GM12878 (cell line): Measurements from ENCODE around the gene STX7.

Experiments used
- EP300 ChIP-seq, 2 experiments: fragments of 150-350 bp in 1 of 2; IDR thresholded peaks; 2 replicates each; pipeline ENCODE4 v1.6.1; 2011 to 2012; ENCODE audit warnings: low read depth in 2 of 2, low read length in 2 of 2, borderline replicate concordance in 1 of 2, improper control_type of control experiment in 1 of 2, inconsistent platforms in 1 of 2; ENCODE audit not compliant: control insufficient read depth in 1 of 2
- FOXK2 ChIP-seq: fragments of 450-650 bp; IDR thresholded peaks from 2 replicates; pipeline ENCODE4 v1.6.1; 2017; ENCODE audit warnings: mild to moderate bottlenecking, moderate library complexity
- TF ChIP-seq, protein P1 (sequence below), 3 experiments: IDR thresholded peaks in 2 of 3; conservative IDR thresholded peaks in 1 of 3; 2 replicates each; pipeline ENCODE4 v1.5.1; 2011; ENCODE audit warnings: low read depth in 3 of 3, low read length in 3 of 3, mild to moderate bottlenecking in 3 of 3, control low read depth in 2 of 3, moderate library complexity in 2 of 3, inconsistent platforms in 1 of 3, mixed read lengths in 1 of 3; ENCODE audit not compliant: control insufficient read depth in 2 of 3, insufficient read depth in 1 of 3; ENCODE audit errors: extremely low read depth in 1 of 3

DNA sequence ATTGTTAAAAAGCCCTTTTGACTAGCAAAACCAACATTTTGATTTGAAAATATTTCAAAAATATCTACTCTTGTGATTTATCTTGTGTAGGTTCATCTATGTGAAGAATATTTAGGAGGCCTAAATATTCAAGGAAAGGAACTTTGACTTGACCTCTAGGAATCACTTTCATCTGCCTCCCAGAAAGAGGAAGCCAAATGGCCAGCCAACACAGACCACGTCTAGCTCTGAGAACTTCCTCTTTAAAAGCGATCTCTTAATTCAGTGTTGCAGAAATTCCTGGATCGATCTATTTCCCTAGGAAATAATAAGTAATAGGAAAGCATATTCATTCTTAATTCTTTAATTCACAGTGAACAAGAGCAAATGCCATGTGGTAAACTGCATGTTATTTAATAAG is 102.1 kb downstream of the STX7 start:
- TF ChIP-seq FOXK2 = no peak
- TF ChIP-seq, protein P1, sequence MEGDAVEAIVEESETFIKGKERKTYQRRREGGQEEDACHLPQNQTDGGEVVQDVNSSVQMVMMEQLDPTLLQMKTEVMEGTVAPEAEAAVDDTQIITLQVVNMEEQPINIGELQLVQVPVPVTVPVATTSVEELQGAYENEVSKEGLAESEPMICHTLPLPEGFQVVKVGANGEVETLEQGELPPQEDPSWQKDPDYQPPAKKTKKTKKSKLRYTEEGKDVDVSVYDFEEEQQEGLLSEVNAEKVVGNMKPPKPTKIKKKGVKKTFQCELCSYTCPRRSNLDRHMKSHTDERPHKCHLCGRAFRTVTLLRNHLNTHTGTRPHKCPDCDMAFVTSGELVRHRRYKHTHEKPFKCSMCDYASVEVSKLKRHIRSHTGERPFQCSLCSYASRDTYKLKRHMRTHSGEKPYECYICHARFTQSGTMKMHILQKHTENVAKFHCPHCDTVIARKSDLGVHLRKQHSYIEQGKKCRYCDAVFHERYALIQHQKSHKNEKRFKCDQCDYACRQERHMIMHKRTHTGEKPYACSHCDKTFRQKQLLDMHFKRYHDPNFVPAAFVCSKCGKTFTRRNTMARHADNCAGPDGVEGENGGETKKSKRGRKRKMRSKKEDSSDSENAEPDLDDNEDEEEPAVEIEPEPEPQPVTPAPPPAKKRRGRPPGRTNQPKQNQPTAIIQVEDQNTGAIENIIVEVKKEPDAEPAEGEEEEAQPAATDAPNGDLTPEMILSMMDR (IDR thresholded peaks at IDR 0.05 in 2 of 3, conservative IDR thresholded peaks at IDR 0.05 in 1 of 3; ENCODE audit: control insufficient read depth in 2 of 3, extremely low read depth in 1 of 3, insufficient read depth in 1 of 3, low read depth in 3 of 3, low read length in 3 of 3) = no peak
- no peak for TF ChIP-seq EP300 (IDR thresholded peaks at IDR 0.05; ENCODE audit: borderline replicate concordance in 1 of 2, control insufficient read depth in 1 of 2, low read depth in 2 of 2, low read length in 2 of 2)
